Upper lobe of left lung (tissue), 4 donors: ENCODE results near the gene USP10.

Experiments
- CTCF ChIP-seq, 6 experiments: fragments of 450-650 bp in 4 of 6; fragments of 200-600 bp in 2 of 6; sonication (generic) in 2 of 6; IDR thresholded peaks; one replicate each; pipeline ENCODE4 v1.5.1; 2016 to 2019; ENCODE audit warnings: antibody characterized with exemption in 6 of 6
- EP300 ChIP-seq, 4 donors: sonication (generic); formaldehyde crosslinking; IDR thresholded peaks; one replicate each; pipeline ENCODE4 v1.5.1; 2017; ENCODE audit warnings: antibody characterized with exemption in 4 of 4, control low read depth in 2 of 4
- POLR2A ChIP-seq, 4 donors: fragments of 450-650 bp; IDR thresholded peaks; one replicate each; pipeline ENCODE4 v1.5.1; 2016 to 2017; ENCODE audit warnings: antibody characterized with exemption in 4 of 4, mild to moderate bottlenecking in 2 of 4

GRCh38 chr16:84739349-84740124, 39.7 kb downstream of the USP10 start:
- TF ChIP-seq CTCF (IDR thresholded peaks at IDR 0.05) (no peak), POLR2A (IDR thresholded peaks at IDR 0.05) (no peak), EP300 (IDR thresholded peaks at IDR 0.05) (no peak)
